NOMO-1 (cell line): ENCODE measurements around the gene MLF1.
"Not testable (repeated sequence)": the region's sequence is repeated elsewhere in the genome, so short reads cannot be mapped to it uniquely, and the experiment has no call there.

Experiments
- DNase-seq, 2 experiments: peaks; one replicate each; lab custom pipeline; 2025; ENCODE audit not compliant: unreplicated experiment in 2 of 2; lab: John Stamatoyannopoulos, UW

Gene MLF1

GRCh38 chr3:158570999-158571702, at the start of gene MLF1:
TSS of gene MLF1 (plus strand) at chr3:158571194. CDS start at chr3:158571301, 107 bp downstream.
- peak; percentile 91 to 95 for DNase-seq

- no peak for DNase-seq
Measured at GRCh38 chr3:158522221-158523136, 48.5 kb upstream of the MLF1 start.

- no peak for DNase-seq
Measured at GRCh38 chr3:158528076-158528674, 42.8 kb upstream of the MLF1 start.

- DNase-seq = no peak
Measured at GRCh38 chr3:158531334-158531733, 39.7 kb upstream of the MLF1 start.

GRCh38 chr3:158532099-158532734, 38.8 kb upstream of the MLF1 start:
- DNase-seq = peak; percentile 1 to 46

- no peak for DNase-seq
Measured at GRCh38 chr3:158535918-158536317, 35.1 kb upstream of the MLF1 start.

GRCh38 chr3:158539414-158540014, 31.5 kb upstream of the MLF1 start:
- DNase-seq = peak; percentile 8 to 68

- DNase-seq = no peak
Measured at GRCh38 chr3:158540066-158540465, 30.9 kb upstream of the MLF1 start.

GRCh38 chr3:158548691-158549090, 22.3 kb upstream of the MLF1 start:
- DNase-seq = no peak

- DNase-seq = not testable (repeated sequence)
Measured at GRCh38 chr3:158549938-158550337, 21.1 kb upstream of the MLF1 start.

GRCh38 chr3:158552124-158552523, 18.9 kb upstream of the MLF1 start:
- no peak for DNase-seq

GRCh38 chr3:158559504-158559903, 11.5 kb upstream of the MLF1 start:
- no peak for DNase-seq

GRCh38 chr3:158560979-158561378, 10.0 kb upstream of the MLF1 start:
- DNase-seq = no peak

- no peak for DNase-seq
Measured at GRCh38 chr3:158562674-158563073, 8.3 kb upstream of the MLF1 start.

GRCh38 chr3:158563076-158563475, 7.9 kb upstream of the MLF1 start:
- DNase-seq = no peak

GRCh38 chr3:158565076-158565475, 5.9 kb upstream of the MLF1 start:
- DNase-seq = no peak

GRCh38 chr3:158568784-158569183, 2.2 kb upstream of the MLF1 start:
- no peak for DNase-seq

GRCh38 chr3:158569794-158570193, 1.2 kb upstream of the MLF1 start:
- DNase-seq = no peak

- DNase-seq = no peak
Measured at GRCh38 chr3:158571969-158572765, 1.2 kb downstream of the MLF1 start.

- no peak for DNase-seq
Measured at GRCh38 chr3:158572766-158573060, 1.7 kb downstream of the MLF1 start.
